Left lobe of liver (tissue), 2 donors: ENCODE data around the gene THOC1. TPM values are rescaled to one million over a fixed set of nuclear protein-coding genes. Genes with fewer than 3 reads are reported as not detected.
A peak's percentile ranks its signal among the peaks of the same experiment; 100 is the strongest.
"Not testable (repeated sequence)": the region's sequence is repeated elsewhere in the genome, so short reads cannot be mapped to it uniquely, and the experiment has no call there.

ENCODE experiments used
- ATAC-seq: fragments of 200-7000 bp; cut with Tn5 transposase; one replicate; pipeline ENCODE4 v1.9.1; 2020; ENCODE audit warnings: mild to moderate bottlenecking, moderate library complexity
- DNase-seq: peaks from one replicate; pipeline ENCODE4 v3.0.0-alpha.2; 2020; ENCODE audit warnings: low spot score
- total RNA-seq: library from RNA; stranded (reverse); gene quantifications from one replicate; pipeline ENCODE4 v1.2.1, GENCODE V29; 2021
- donor health status: DM: no; HTN: no; CAD: no; lungs with moderate emphysema.
- donor health status: DM: no; HTN: yes; CAD: no.

Gene THOC1
- total RNA-seq: 8.9 TPM

- ATAC-seq: peak; percentile 95
These were observed at the start of gene THOC1 for GRCh38 chr18:267688-268552. Gene THOC1 (minus strand): TSS chr18:268047. CDS start chr18:268019, 28 bp downstream.

GRCh38 chr18:317618-318017, 49.8 kb upstream of the THOC1 start:
- DNase-seq: no peak
- no peak for ATAC-seq

More at GRCh38 chr18:267688-268552, at the start of gene THOC1:
- DNase-seq: peak; percentile 94

GRCh38 chr18:316393-316792, 48.5 kb upstream of the THOC1 start:
- ATAC-seq (no peak), DNase-seq (no peak)

- DNase-seq (no peak), ATAC-seq (no peak)
These were observed 46.1 kb upstream of the THOC1 start for GRCh38 chr18:313931-314330.

GRCh38 chr18:312415-312814, 44.6 kb upstream of the THOC1 start:
- DNase-seq (no peak), ATAC-seq (peak; percentile 25)

GRCh38 chr18:310042-310441, 42.2 kb upstream of the THOC1 start:
- DNase-seq: no peak
- no peak for ATAC-seq

- ATAC-seq: not testable (repeated sequence)
These were observed 40.2 kb upstream of the THOC1 start for GRCh38 chr18:308086-308485.

GRCh38 chr18:306608-307255, 38.9 kb upstream of the THOC1 start:
- ATAC-seq: no peak

More at GRCh38 chr18:308086-308485, 40.2 kb upstream of the THOC1 start:
- DNase-seq: not testable (repeated sequence)

GRCh38 chr18:305003-305501, 37.2 kb upstream of the THOC1 start:
- no peak for ATAC-seq
- no peak for DNase-seq

More at GRCh38 chr18:306608-307255, 38.9 kb upstream of the THOC1 start:
- DNase-seq: no peak

- ATAC-seq: no peak
- no peak for DNase-seq
These were observed 35.8 kb upstream of the THOC1 start for GRCh38 chr18:303607-304006.

GRCh38 chr18:303011-303410, 35.2 kb upstream of the THOC1 start:
- ATAC-seq (no peak), DNase-seq (no peak)

- DNase-seq (no peak), ATAC-seq (no peak)
These were observed 34.2 kb upstream of the THOC1 start for GRCh38 chr18:302097-302496.

- DNase-seq (no peak), ATAC-seq (no peak)
These were observed 30.1 kb upstream of the THOC1 start for GRCh38 chr18:297936-298335.

- no peak for ATAC-seq
- no peak for DNase-seq
These were observed 28.1 kb upstream of the THOC1 start for GRCh38 chr18:295756-296490.

GRCh38 chr18:294566-294965, 26.7 kb upstream of the THOC1 start:
- ATAC-seq (no peak), DNase-seq (no peak)

GRCh38 chr18:293536-293935, 25.7 kb upstream of the THOC1 start:
- ATAC-seq (no peak), DNase-seq (no peak)

- no peak for DNase-seq
- ATAC-seq: no peak
These were observed 24.4 kb upstream of the THOC1 start for GRCh38 chr18:292271-292670.

GRCh38 chr18:289970-290369, 22.1 kb upstream of the THOC1 start:
- ATAC-seq, DNase-seq: not testable (repeated sequence)

GRCh38 chr18:289026-289425, 21.2 kb upstream of the THOC1 start:
- ATAC-seq: no peak
- DNase-seq: no peak

- DNase-seq (no peak), ATAC-seq (peak; percentile 43)
These were observed 18.9 kb upstream of the THOC1 start for GRCh38 chr18:286515-287310.
